H9 (cell line): ENCODE results near the gene EVL. TPM values are rescaled to one million over a fixed set of nuclear protein-coding genes. Genes with fewer than 3 reads are reported as not detected.

Source experiments
- DNase-seq: peaks from one replicate; pipeline ENCODE4 v3.0.0-alpha.2; 2017
- H2AFZ ChIP-seq: one replicate; pipeline ENCODE4 v1.6.1; 2013; ENCODE audit warnings: mild to moderate bottlenecking, low read length, control low read depth, moderate library complexity
- H2AK5ac ChIP-seq: 2 replicates; pipeline ENCODE4 v1.6.1; 2013; ENCODE audit warnings: low read length, control low read depth, mixed read lengths; ENCODE audit not compliant: insufficient read length
- H2BK120ac ChIP-seq: one replicate; pipeline ENCODE4 v1.6.1; 2013; ENCODE audit warnings: low read depth, mild to moderate bottlenecking, low read length, control low read depth, inconsistent platforms; ENCODE audit not compliant: poor library complexity, severe bottlenecking
- H2BK12ac ChIP-seq: 2 replicates; pipeline ENCODE4 v1.6.1; 2013; ENCODE audit warnings: low read length, control low read depth, mixed read lengths, low read depth; ENCODE audit not compliant: insufficient read length
- H2BK15ac ChIP-seq: 2 replicates; pipeline ENCODE4 v1.6.1; 2013; ENCODE audit warnings: low read depth, low read length, control low read depth
- H2BK20ac ChIP-seq: one replicate; pipeline ENCODE4 v1.6.1; 2013; ENCODE audit warnings: low read depth, mild to moderate bottlenecking, low read length, control low read depth, inconsistent platforms; ENCODE audit not compliant: poor library complexity, severe bottlenecking
- H2BK5ac ChIP-seq: 2 replicates; pipeline ENCODE4 v1.6.1; 2013; ENCODE audit warnings: low read length, control low read depth, mixed read lengths; ENCODE audit not compliant: insufficient read length
- H3K14ac ChIP-seq: 2 replicates; pipeline ENCODE4 v1.6.1; 2013; ENCODE audit warnings: low read length, control low read depth; ENCODE audit not compliant: insufficient read depth
- H3K18ac ChIP-seq: 2 replicates; pipeline ENCODE4 v1.6.1; 2013; ENCODE audit warnings: low read depth, mild to moderate bottlenecking, mixed read lengths, low read length, control low read depth; ENCODE audit not compliant: insufficient read length
- H3K23ac ChIP-seq: 2 replicates; pipeline ENCODE4 v1.6.1; 2013; ENCODE audit warnings: low read length, control low read depth, mixed read lengths, low read depth; ENCODE audit not compliant: insufficient read length
- H3K23me2 ChIP-seq: 2 replicates; pipeline ENCODE4 v1.6.1; 2013; ENCODE audit warnings: low read depth, mild to moderate bottlenecking, mixed read lengths, low read length, control low read depth; ENCODE audit not compliant: insufficient read length, poor library complexity, severe bottlenecking
- H3K27ac ChIP-seq: 2 replicates; pipeline ENCODE4 v1.5.1; 2013; ENCODE audit warnings: low read length, control low read depth, mixed read lengths, low read depth; ENCODE audit not compliant: insufficient read length
- H3K27me3 ChIP-seq: 2 replicates; pipeline ENCODE4 v1.6.1; 2013; ENCODE audit warnings: low read length, control low read depth, inconsistent platforms; ENCODE audit not compliant: insufficient read depth
- H3K4ac ChIP-seq: 2 replicates; pipeline ENCODE4 v1.6.1; 2013; ENCODE audit warnings: low read depth, mild to moderate bottlenecking, control low read depth, inconsistent platforms, low read length, moderate library complexity
- H3K4me1 ChIP-seq: 2 replicates; pipeline ENCODE4 v1.6.1; 2013; ENCODE audit warnings: low read length, control low read depth, inconsistent platforms; ENCODE audit not compliant: insufficient read depth
- H3K4me2 ChIP-seq: 2 replicates; pipeline ENCODE4 v1.6.1; 2013; ENCODE audit warnings: low read length, control low read depth, mixed read lengths; ENCODE audit not compliant: insufficient read length, insufficient read depth
- H3K56ac ChIP-seq: 2 replicates; pipeline ENCODE4 v1.6.1; 2013; ENCODE audit warnings: low read depth, mild to moderate bottlenecking, mixed read lengths, low read length, control low read depth; ENCODE audit not compliant: insufficient read length
- H3K79me1 ChIP-seq: 2 replicates; pipeline ENCODE4 v1.6.1; 2013; ENCODE audit warnings: low read depth, mild to moderate bottlenecking, moderate library complexity, low read length, control low read depth, inconsistent platforms; ENCODE audit not compliant: insufficient read depth, poor library complexity, severe bottlenecking
- H3K79me2 ChIP-seq: 2 replicates; pipeline ENCODE4 v1.6.1; 2013; ENCODE audit warnings: low read length, control low read depth, inconsistent platforms; ENCODE audit not compliant: insufficient read depth
- H3K9ac ChIP-seq: 2 replicates; pipeline ENCODE4 v1.6.1; 2013; ENCODE audit warnings: low read length, control low read depth, mixed read lengths; ENCODE audit not compliant: insufficient read length; ENCODE audit errors: extremely low read depth
- H3K9me3 ChIP-seq: one replicate; pipeline ENCODE4 v1.6.1; 2013; ENCODE audit warnings: low read depth, low read length, inconsistent platforms; ENCODE audit not compliant: control insufficient read depth
- H3T11ph ChIP-seq: one replicate; pipeline ENCODE4 v1.6.1; 2013; ENCODE audit warnings: mild to moderate bottlenecking, low read length, control low read depth, inconsistent platforms
- H4K20me1 ChIP-seq: one replicate; pipeline ENCODE4 v1.6.1; 2013; ENCODE audit not compliant: control insufficient read depth, insufficient read length, insufficient read depth
- H4K5ac ChIP-seq: 2 replicates; pipeline ENCODE4 v1.6.1; 2013; ENCODE audit warnings: low read depth, mild to moderate bottlenecking, mixed read lengths, low read length, control low read depth; ENCODE audit not compliant: insufficient read length
- H4K8ac ChIP-seq: replicated peaks from 2 replicates; pipeline ENCODE4 v1.6.1; 2013; ENCODE audit warnings: low read length, control low read depth, mixed read lengths, low read depth; ENCODE audit not compliant: insufficient read length
- H4K91ac ChIP-seq: 2 replicates; pipeline ENCODE4 v1.6.1; 2013; ENCODE audit warnings: low read depth, mild to moderate bottlenecking, moderate library complexity, mixed read lengths, low read length, control low read depth; ENCODE audit not compliant: insufficient read length
- H3K27ac Mint-ChIP-seq, 3 experiments: 2 replicates in 2 of 3; 3 replicates in 1 of 3; pipeline ENCODE4 v1.8.0; 2020 to 2021; ENCODE audit warnings: mixed read lengths in 3 of 3, mild to moderate bottlenecking in 1 of 3, moderate library complexity in 1 of 3
- H3K27me3 Mint-ChIP-seq: 2 replicates; pipeline ENCODE4 v1.8.0; 2021; ENCODE audit warnings: low read depth, mild to moderate bottlenecking, moderate library complexity, mixed read lengths
- H3K36me3 Mint-ChIP-seq, 3 experiments: 2 replicates in 2 of 3; 3 replicates in 1 of 3; pipeline ENCODE4 v1.8.0; 2020 to 2021; ENCODE audit warnings: low read depth in 3 of 3, mixed read lengths in 3 of 3; ENCODE audit not compliant: insufficient read depth in 1 of 3
- H3K4me1 Mint-ChIP-seq, 2 experiments: 2 replicates each; pipeline ENCODE4 v1.8.0; 2020; ENCODE audit warnings: mixed read lengths in 2 of 2
- H3K4me3 Mint-ChIP-seq, 2 experiments: 2 replicates in 1 of 2; 3 replicates in 1 of 2; pipeline ENCODE4 v1.8.0; 2020 to 2021; ENCODE audit warnings: mild to moderate bottlenecking in 2 of 2, mixed read lengths in 2 of 2, moderate library complexity in 1 of 2
- H3K9me3 Mint-ChIP-seq, 2 experiments: 2 replicates in 1 of 2; 3 replicates in 1 of 2; pipeline ENCODE4 v1.8.0; 2020; ENCODE audit warnings: mild to moderate bottlenecking in 2 of 2, mixed read lengths in 2 of 2, moderate library complexity in 1 of 2
- WGBS: extraction: QIAGEN DNeasy Blood & Tissue Kit; methylation state at CpG from one replicate; pipeline ENCODE4 v1.1.7; 2013; ENCODE audit warnings: missing lambda C conversion rate, low lambda C conversion rate, mixed read lengths; ENCODE audit not compliant: insufficient read length; ENCODE audit errors: extremely low coverage; 5-methylcytosine and 5-hydroxymethylcytosine counted together
- total RNA-seq: library from RNA; stranded (reverse); gene quantifications from 2 replicates; pipeline ENCODE4 v1.2.1, GENCODE V29; 2021
- TF ChIP-seq, protein P1 (sequence below): fragments of 200-600 bp; sonication (generic); conservative IDR thresholded peaks from 3 replicates; pipeline ENCODE4 v1.8.0; 2021; ENCODE audit warnings: antibody characterized with exemption, mild to moderate bottlenecking

Gene EVL
- total RNA-seq, 1 experiment from 2014 or later: 53.2 TPM

DNA sequence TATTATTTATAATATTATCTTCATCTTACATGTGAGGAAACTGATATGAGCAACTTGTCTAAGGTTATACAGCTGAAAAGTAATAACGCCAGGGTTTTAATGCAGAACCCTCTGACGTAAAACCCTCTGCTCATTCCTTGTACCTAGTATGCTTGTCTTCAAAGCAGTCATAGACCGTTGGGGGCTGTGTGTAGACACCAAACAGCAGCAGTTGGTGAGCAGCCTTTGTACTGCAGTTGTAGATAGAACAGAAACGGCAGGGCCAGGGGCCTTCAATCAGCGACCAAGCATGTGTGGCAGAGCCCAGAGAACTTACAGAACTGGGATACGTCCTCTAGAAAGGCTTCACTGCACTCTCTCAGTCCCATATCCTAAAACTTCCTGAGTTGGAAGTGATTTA is 28.1 kb downstream of the EVL start:
- Histone ChIP-seq H3K18ac (no peak overlapping the region), H3K79me1 (no peaks in the 10 kb centered on the region), H2BK15ac (no peak overlapping the region), H4K5ac (no peak overlapping the region), H3K4me1 (no peaks in the 10 kb centered on the region), H4K8ac (no peak overlapping the region), H2BK120ac (no peak overlapping the region), H3T11ph (no peak overlapping the region), H3K9me3 (no peaks in the 10 kb centered on the region), H2BK12ac (no peak overlapping the region), H3K79me2 (no peaks in the 10 kb centered on the region), H3K4me2 (no peak overlapping the region), H2AK5ac (no peak overlapping the region), H3K27me3 (no peaks in the 10 kb centered on the region), H4K91ac (no peak overlapping the region), H3K14ac (no peak overlapping the region), H3K56ac (no peak overlapping the region), H2BK20ac (no peak overlapping the region), H3K23ac (no peak overlapping the region), H2BK5ac (no peak overlapping the region), H3K4ac (no peak overlapping the region), H3K27ac (no peak overlapping the region), H3K9ac (no peak overlapping the region), H2AFZ (no peak overlapping the region), H4K20me1 (no peaks in the 10 kb centered on the region), H3K23me2 (no peaks in the 10 kb centered on the region)
- no peak overlapping the region for H3K27ac Mint-ChIP-seq
- peaks cover 0 to 4% (median 0%) of the 10 kb centered on the region in 3 experiments; a peak in 3 of 7 replicates for H3K36me3 Mint-ChIP-seq
- H3K4me1 Mint-ChIP-seq: peaks cover 0 to 3% of the 10 kb centered on the region in 2 experiments; a peak in 1 of 4 replicates
- TF ChIP-seq, protein P1, sequence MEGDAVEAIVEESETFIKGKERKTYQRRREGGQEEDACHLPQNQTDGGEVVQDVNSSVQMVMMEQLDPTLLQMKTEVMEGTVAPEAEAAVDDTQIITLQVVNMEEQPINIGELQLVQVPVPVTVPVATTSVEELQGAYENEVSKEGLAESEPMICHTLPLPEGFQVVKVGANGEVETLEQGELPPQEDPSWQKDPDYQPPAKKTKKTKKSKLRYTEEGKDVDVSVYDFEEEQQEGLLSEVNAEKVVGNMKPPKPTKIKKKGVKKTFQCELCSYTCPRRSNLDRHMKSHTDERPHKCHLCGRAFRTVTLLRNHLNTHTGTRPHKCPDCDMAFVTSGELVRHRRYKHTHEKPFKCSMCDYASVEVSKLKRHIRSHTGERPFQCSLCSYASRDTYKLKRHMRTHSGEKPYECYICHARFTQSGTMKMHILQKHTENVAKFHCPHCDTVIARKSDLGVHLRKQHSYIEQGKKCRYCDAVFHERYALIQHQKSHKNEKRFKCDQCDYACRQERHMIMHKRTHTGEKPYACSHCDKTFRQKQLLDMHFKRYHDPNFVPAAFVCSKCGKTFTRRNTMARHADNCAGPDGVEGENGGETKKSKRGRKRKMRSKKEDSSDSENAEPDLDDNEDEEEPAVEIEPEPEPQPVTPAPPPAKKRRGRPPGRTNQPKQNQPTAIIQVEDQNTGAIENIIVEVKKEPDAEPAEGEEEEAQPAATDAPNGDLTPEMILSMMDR: no peak
- WGBS: no CpG with 5 or more reads among the region's 6 CpGs
- no peaks in the 10 kb centered on the region for H3K27me3 Mint-ChIP-seq
- H3K9me3 Mint-ChIP-seq: no peaks in the 10 kb centered on the region
- no peak overlapping the region for H3K4me3 Mint-ChIP-seq
- DNase-seq: no peak
